Prostate gland (tissue), 2 donors: Measurements from ENCODE around the gene METTL13.

ENCODE experiments used
- CTCF ChIP-seq, 4 experiments: fragments of 200-600 bp in 2 of 4; fragments of 450-650 bp in 2 of 4; sonication (generic) in 2 of 4; IDR thresholded peaks; 1 replicate in 3 of 4; 2 replicates in 1 of 4; pipeline ENCODE4 v1.5.1; 2016 to 2019; ENCODE audit warnings: antibody characterized with exemption in 4 of 4, mild to moderate bottlenecking in 2 of 4, moderate library complexity in 2 of 4
- POLR2A ChIP-seq: fragments of 450-650 bp; IDR thresholded peaks from one replicate; pipeline ENCODE4 v1.6.1; 2016; ENCODE audit warnings: antibody characterized with exemption, mild to moderate bottlenecking

GRCh38 chr1:171786534-171786933, 5.1 kb downstream of the METTL13 start:
- no peak for TF ChIP-seq CTCF (IDR thresholded peaks at IDR 0.05)
- TF ChIP-seq POLR2A, result no peak
